OCI-LY7 (cell line): ENCODE measurements around the gene TCAF1. TPM values are rescaled to one million over a fixed set of nuclear protein-coding genes. Genes with fewer than 3 reads are reported as not detected.
"Not testable (repeated sequence)": the region's sequence is repeated elsewhere in the genome, so short reads cannot be mapped to it uniquely, and the experiment has no call there.

ENCODE experiments used
- BruUV-seq: library from RNA; stranded (reverse); fragments of 400-500 nt; replicated peaks from 2 replicates; lab custom pipeline; 2021; lab: Mats Ljungman, UMichigan
- CTCF ChIA-PET: fragments of 300-600 bp; sonication (Branson Sonifier 250); formaldehyde crosslinking; loops from one replicate; lab custom pipeline; 2022; ENCODE audit warnings: antibody characterized with exemption; ENCODE audit not compliant: unreplicated experiment; lab: Charles Lee
- POLR2A ChIA-PET: fragments of 300-600 bp; sonication (Branson Sonifier 250); formaldehyde crosslinking; loops from one replicate; lab custom pipeline; 2022; ENCODE audit warnings: antibody characterized with exemption; lab: Charles Lee
- DNase-seq: peaks from one replicate; pipeline ENCODE4 v3.0.0-alpha.2; 2015; ENCODE audit warnings: low spot score
- H2AFZ ChIP-seq: fragments of 200-600 bp; sonication (generic), shearing (Covaris generic); 2 replicates; pipeline ENCODE4 v1.6.1; 2014; ENCODE audit warnings: mild to moderate bottlenecking, antibody characterized with exemption, low read length, moderate library complexity
- H3K27ac ChIP-seq: fragments of 200-600 bp; sonication (generic); 2 replicates; pipeline ENCODE4 v1.5.1; 2014; ENCODE audit warnings: mixed run types, low read depth, mild to moderate bottlenecking, moderate library complexity, low read length, inconsistent platforms; ENCODE audit not compliant: poor library complexity, severe bottlenecking
- H3K36me3 ChIP-seq: fragments of 200-600 bp; sonication (generic); 2 replicates; pipeline ENCODE4 v1.6.1; 2014; ENCODE audit warnings: mild to moderate bottlenecking, antibody characterized with exemption, low read length, moderate library complexity, mixed read lengths; ENCODE audit not compliant: insufficient read depth
- H3K4me1 ChIP-seq: fragments of 200-600 bp; sonication (generic); 2 replicates; pipeline ENCODE4 v1.5.1; 2014; ENCODE audit warnings: mild to moderate bottlenecking, low read length; ENCODE audit not compliant: insufficient read depth, poor library complexity, severe bottlenecking
- H3K4me2 ChIP-seq: fragments of 200-600 bp; sonication (generic); 2 replicates; pipeline ENCODE4 v1.6.1; 2014; ENCODE audit warnings: mild to moderate bottlenecking, low read length
- H3K4me3 ChIP-seq: fragments of 200-600 bp; sonication (generic); 2 replicates; pipeline ENCODE4 v1.5.1; 2014; ENCODE audit warnings: mild to moderate bottlenecking, low read depth, low read length; ENCODE audit not compliant: poor library complexity, severe bottlenecking
- H3K79me2 ChIP-seq: fragments of 200-600 bp; sonication (generic); 2 replicates; pipeline ENCODE4 v1.6.1; 2016; ENCODE audit warnings: low read depth, mild to moderate bottlenecking, low read length, moderate library complexity, mixed read lengths; ENCODE audit not compliant: insufficient read depth
- H3K9me2 ChIP-seq: fragments of 200-600 bp; sonication (generic); 2 replicates; pipeline ENCODE4 v1.6.1; 2016; ENCODE audit warnings: mild to moderate bottlenecking, low read length, mixed read lengths; ENCODE audit not compliant: insufficient read depth
- H3K9me3 ChIP-seq: fragments of 200-600 bp; sonication (generic); 2 replicates; pipeline ENCODE4 v1.6.1; 2014; ENCODE audit warnings: mild to moderate bottlenecking, mixed run types, low read length, mixed read lengths
- H4K20me1 ChIP-seq: fragments of 200-600 bp; sonication (generic); 2 replicates; pipeline ENCODE4 v1.6.1; 2014; ENCODE audit warnings: mild to moderate bottlenecking, antibody characterized with exemption, low read length, moderate library complexity, mixed read lengths; ENCODE audit not compliant: insufficient read depth
- EZH2phosphoT487 ChIP-seq: fragments of 200-600 bp; sonication (generic); IDR thresholded peaks from 2 replicates; pipeline ENCODE4 v1.6.1; 2018; ENCODE audit warnings: low read depth, borderline replicate concordance, mild to moderate bottlenecking, mixed run types, antibody characterized with exemption, low read length, moderate library complexity, mixed read lengths
- intact Hi-C: fragments of 100-400 bp; cut with micrococcal nuclease; formaldehyde crosslinking; loops from one replicate; pipeline ENCODE4 v1.10.0; 2022; ENCODE audit not compliant: unreplicated experiment
- total RNA-seq, 2 experiments: library from RNA; depleted of rRNA in 1 of 2; stranded (reverse); fragments of >200 nt in 1 of 2; shearing (Covaris generic) in 1 of 2; gene quantifications; 2 replicates each; pipeline ENCODE4 v1.2.3, GENCODE V29; 2014 to 2022
- TF ChIP-seq, protein P1 (sequence below): fragments of 200-600 bp; sonication (generic); conservative IDR thresholded peaks from 2 replicates; pipeline ENCODE4 v1.5.1; 2014; ENCODE audit warnings: mild to moderate bottlenecking, antibody characterized with exemption, low read length, moderate library complexity, mixed read lengths

TCAF1 gene
- total RNA-seq, 2 experiments from 2014 or later: 3.3 to 5.5 TPM

DNA sequence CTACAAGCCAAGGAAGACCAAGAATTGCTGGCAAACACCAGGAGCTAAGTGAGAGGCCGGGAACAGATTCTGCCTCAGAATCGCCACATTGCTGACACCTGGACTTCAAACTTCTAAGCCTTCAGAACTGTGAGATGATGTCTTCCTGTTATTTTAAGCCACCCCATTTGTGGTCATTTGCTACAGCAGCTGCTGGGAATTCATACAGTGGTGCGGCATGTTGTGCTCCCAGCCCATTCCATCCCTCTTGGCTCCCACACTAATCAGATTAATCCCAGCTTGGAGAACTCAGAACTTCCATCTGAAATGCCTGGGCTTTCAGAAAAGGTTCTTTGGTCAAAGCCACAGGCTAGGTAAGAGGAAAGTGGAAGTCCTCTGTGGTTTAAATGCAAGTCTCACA, 24.9 kb downstream of the TCAF1 start:
- intact Hi-C loops: no loop called here
- Histone ChIP-seq H3K36me3 (no peaks in the 10 kb centered on the region), H2AFZ (no peak overlapping the region), H3K9me3 (no peaks in the 10 kb centered on the region), H3K9me2 (no peaks in the 10 kb centered on the region), H4K20me1 (no peaks in the 10 kb centered on the region), H3K79me2 (no peaks in the 10 kb centered on the region), H3K4me2 (no peak overlapping the region), H3K27ac (no peak overlapping the region), H3K4me3 (no peak overlapping the region), H3K4me1 (no peaks in the 10 kb centered on the region)
- no peak for TF ChIP-seq EZH2phosphoT487
- TF ChIP-seq, protein P1, sequence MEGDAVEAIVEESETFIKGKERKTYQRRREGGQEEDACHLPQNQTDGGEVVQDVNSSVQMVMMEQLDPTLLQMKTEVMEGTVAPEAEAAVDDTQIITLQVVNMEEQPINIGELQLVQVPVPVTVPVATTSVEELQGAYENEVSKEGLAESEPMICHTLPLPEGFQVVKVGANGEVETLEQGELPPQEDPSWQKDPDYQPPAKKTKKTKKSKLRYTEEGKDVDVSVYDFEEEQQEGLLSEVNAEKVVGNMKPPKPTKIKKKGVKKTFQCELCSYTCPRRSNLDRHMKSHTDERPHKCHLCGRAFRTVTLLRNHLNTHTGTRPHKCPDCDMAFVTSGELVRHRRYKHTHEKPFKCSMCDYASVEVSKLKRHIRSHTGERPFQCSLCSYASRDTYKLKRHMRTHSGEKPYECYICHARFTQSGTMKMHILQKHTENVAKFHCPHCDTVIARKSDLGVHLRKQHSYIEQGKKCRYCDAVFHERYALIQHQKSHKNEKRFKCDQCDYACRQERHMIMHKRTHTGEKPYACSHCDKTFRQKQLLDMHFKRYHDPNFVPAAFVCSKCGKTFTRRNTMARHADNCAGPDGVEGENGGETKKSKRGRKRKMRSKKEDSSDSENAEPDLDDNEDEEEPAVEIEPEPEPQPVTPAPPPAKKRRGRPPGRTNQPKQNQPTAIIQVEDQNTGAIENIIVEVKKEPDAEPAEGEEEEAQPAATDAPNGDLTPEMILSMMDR: no peak
- DNase-seq: no peak
- POLR2A ChIA-PET: no interaction called here
- BruUV-seq: no TSS peak
- CTCF ChIA-PET: no interaction called here

DNA sequence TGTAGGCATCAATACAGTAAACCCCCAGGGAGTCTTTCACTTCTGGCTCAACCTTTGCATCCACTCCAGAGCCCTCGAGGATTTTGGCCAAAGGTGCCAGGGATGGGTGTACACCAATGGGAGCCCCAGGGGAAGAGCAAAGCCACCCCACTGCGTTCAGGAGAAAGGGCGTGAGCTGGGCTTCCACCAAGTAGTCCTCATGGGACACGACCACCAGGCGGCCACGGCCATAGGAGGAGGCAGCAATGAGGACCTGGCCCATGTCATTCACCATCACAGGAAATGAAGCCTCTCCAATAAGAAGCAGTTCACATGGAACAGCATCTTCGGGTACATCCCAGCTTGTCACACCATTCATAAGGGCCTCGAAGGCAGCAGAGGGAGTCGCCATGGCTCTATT, 25.8 kb downstream of the TCAF1 start:
- no peaks in the 10 kb centered on the region for H3K9me3 ChIP-seq
- POLR2A ChIA-PET: interaction anchor here (0.6 kb wide), 1 partner anchor 23 kb away, joined by 3 read pairs; no protein-coding TSS in a partner anchor
- TF ChIP-seq EZH2phosphoT487: no peak
- TF ChIP-seq, protein P1: no peak
- H2AFZ ChIP-seq: no peak overlapping the region
- H3K9me2 ChIP-seq: no peaks in the 10 kb centered on the region
- intact Hi-C loops: no loop called here
- H3K4me3 ChIP-seq: no peak overlapping the region
- CTCF ChIA-PET: no interaction called here
- H3K79me2 ChIP-seq: no peaks in the 10 kb centered on the region
- BruUV-seq: no TSS peak
- no peaks in the 10 kb centered on the region for H4K20me1 ChIP-seq
- no peak overlapping the region for H3K27ac ChIP-seq
- H3K4me2 ChIP-seq: no peak overlapping the region
- H3K36me3 ChIP-seq: no peaks in the 10 kb centered on the region
- no peaks in the 10 kb centered on the region for H3K4me1 ChIP-seq
- DNase-seq: no peak

DNA sequence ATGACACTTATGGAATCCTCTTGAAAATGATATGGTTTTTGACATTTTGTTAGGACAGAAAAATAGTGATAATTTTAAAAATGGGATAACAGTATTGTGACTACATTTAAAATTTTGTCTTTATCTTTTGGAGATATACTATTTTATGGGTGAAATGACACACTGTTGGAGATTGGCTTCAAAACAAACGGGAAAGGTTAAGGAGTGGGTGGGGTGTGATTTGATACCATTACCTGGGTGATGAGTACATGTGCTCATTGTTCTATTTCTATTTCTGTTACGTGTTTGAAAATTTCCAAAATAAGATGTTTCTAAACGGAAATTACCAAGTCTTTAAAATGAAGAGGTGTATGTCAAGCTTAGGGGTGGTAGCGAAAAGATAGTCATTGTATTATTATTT, 28.7 kb downstream of the TCAF1 start:
- intact Hi-C loops, DNase-seq, BruUV-seq, CTCF ChIA-PET, H3K9me3 ChIP-seq, H2AFZ ChIP-seq, H3K4me3 ChIP-seq, H3K9me2 ChIP-seq, H3K4me1 ChIP-seq, H3K27ac ChIP-seq, H3K36me3 ChIP-seq, POLR2A ChIA-PET, H3K79me2 ChIP-seq, H3K4me2 ChIP-seq, H4K20me1 ChIP-seq: not testable (repeated sequence)

DNA sequence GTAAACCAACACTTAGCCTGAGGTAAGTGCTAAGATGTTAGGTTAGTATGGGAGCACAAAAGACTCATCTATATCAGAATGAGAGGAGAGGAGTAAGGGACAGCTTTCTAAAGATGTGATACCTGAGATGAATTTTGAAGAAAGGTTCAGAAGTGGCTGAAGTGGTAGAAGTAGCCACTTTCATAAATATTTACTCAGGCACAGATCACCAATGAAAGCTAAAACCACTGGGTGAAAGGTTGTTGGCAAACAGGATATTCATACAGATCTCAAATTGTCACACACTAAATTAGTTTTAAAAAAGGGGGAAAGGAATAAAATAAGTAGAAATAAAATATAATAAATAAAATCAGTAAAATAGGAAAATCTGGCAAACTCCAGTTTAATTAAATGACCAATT, 30.4 kb downstream of the TCAF1 start:
- H3K9me3 ChIP-seq, DNase-seq, H4K20me1 ChIP-seq, H3K27ac ChIP-seq, H2AFZ ChIP-seq, H3K4me3 ChIP-seq, CTCF ChIA-PET, H3K9me2 ChIP-seq, H3K36me3 ChIP-seq, H3K4me1 ChIP-seq, POLR2A ChIA-PET, H3K79me2 ChIP-seq, H3K4me2 ChIP-seq, BruUV-seq, intact Hi-C loops: not testable (repeated sequence)

DNA sequence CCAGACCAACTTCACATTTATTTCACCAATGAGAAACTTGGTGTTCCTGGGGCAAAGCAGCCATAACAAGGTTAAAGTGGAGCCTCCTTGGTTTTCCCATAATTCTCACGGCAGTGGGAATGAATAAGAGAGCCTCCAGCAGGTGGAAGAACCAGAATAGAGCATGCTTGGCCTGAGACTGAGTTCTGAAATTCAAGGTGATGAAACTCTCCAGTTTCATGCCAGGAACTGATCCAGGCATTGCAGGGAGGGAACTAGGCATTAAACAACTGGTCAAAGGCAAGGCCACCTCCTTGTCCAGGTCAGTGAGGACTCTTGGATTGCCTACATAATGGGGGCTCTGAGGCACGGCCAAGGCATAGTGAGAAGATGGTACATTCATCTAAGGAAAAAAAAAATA, 44.0 kb downstream of the TCAF1 start:
- H3K36me3 ChIP-seq, intact Hi-C loops, H2AFZ ChIP-seq, H4K20me1 ChIP-seq, H3K4me3 ChIP-seq, POLR2A ChIA-PET, H3K4me2 ChIP-seq, DNase-seq, H3K4me1 ChIP-seq, H3K9me3 ChIP-seq, CTCF ChIA-PET, H3K79me2 ChIP-seq, H3K9me2 ChIP-seq, H3K27ac ChIP-seq, BruUV-seq: not testable (repeated sequence)
